AG04449 (cell line): ENCODE results near the gene HTT.

ENCODE experiments used
- CTCF ChIA-PET: fragments of 350-600 bp; formaldehyde crosslinking; extraction: SDS; loops from one replicate; lab custom pipeline; 2021; ENCODE audit warnings: antibody characterized with exemption; lab: Yijun Ruan, JAX
- POLR2A ChIA-PET: fragments of 400-600, 350-600 bp; formaldehyde crosslinking; extraction: SDS; loops from one replicate; lab custom pipeline; 2020; ENCODE audit warnings: antibody characterized with exemption, inconsistent platforms; lab: Yijun Ruan, JAX
- DNase-seq: peaks from one replicate; pipeline ENCODE4 v3.0.0-alpha.2; 2010; ENCODE audit warnings: low read depth, low spot score
- H3K4me3 ChIP-seq: 2 replicates; pipeline ENCODE4 v1.5.1; 2011; ENCODE audit warnings: low read depth, mild to moderate bottlenecking, control low read depth, low read length
- CTCF ChIP-seq: IDR thresholded peaks from one replicate; pipeline ENCODE4 v1.5.1; 2011; ENCODE audit warnings: mild to moderate bottlenecking, moderate library complexity, low read length, control low read depth, inconsistent platforms; ENCODE audit not compliant: insufficient read depth; ENCODE audit errors: missing control alignments

The HTT gene

DNA sequence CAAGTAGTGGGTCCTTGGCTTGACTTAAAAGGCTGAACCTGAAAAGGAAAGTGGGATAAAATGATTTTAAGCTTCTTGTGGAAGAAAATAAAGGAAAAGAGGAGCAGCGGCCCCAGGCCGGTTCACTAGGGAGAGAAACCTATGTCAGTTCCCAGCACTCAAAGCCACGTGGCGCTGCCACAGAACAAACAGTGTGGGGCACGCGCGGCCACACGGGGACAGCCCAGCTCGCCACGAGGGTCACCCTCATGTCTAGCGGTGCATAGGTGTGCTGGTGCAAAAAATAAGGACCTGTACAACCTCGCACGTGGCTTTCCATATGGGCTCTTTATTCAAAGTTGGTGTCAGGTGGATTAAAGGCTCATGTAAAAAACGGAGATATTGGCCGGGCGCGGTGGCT is 191.6 kb downstream of the HTT start:
- H3K4me3 ChIP-seq, result no peak overlapping the region
- ChIA-PET CTCF (no interaction called here), POLR2A (no interaction called here)
- no peak for DNase-seq
- TF ChIP-seq CTCF, result no peak

GRCh38 chr4:3267576-3268394 is 193.3 kb downstream of the HTT start:
- H3K4me3 ChIP-seq, result no peak overlapping the region
- TF ChIP-seq CTCF, result no peak
- CTCF ChIA-PET, result no interaction called here
- DNase-seq, result no peak
- POLR2A ChIA-PET, result no interaction called here

DNA sequence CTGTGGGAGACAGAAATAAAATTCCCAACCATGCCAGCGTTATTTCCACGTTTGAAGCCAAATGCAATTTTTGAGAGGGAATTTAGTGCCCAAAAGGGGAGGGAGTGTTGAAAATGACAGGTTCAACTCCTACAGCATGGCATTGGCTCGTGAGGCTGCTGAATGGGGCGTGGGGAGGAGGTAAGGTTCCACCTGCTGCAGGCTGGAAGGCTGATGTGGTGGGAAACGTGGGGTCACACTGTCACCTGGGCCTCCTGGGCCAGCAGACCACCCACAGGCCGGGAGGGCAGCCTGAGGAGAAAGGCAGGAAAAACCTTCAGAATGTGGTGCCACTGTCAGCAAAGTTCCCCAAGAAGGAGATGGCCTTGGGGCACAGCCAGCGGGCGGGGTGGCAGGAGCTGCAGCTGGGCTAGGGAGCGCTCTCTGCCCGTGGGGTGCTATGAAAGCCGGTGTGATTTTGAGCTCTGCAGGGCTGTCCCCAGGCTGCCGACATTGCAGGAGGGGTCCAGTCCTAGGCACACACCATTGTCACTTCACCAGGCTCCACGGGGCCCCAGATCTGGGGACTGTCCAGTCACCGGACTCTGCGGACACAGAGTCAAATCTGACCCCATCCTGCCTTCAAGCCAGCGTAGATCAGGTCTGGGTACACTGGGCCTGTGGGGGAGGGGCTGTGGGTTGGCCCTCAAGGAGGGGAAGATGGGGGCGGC is 194.1 kb downstream of the HTT start:
- no peak overlapping the region for H3K4me3 ChIP-seq
- DNase-seq, result no peak
- POLR2A ChIA-PET, result no interaction called here
- CTCF ChIA-PET, result no interaction called here
- TF ChIP-seq CTCF, result no peak

DNA sequence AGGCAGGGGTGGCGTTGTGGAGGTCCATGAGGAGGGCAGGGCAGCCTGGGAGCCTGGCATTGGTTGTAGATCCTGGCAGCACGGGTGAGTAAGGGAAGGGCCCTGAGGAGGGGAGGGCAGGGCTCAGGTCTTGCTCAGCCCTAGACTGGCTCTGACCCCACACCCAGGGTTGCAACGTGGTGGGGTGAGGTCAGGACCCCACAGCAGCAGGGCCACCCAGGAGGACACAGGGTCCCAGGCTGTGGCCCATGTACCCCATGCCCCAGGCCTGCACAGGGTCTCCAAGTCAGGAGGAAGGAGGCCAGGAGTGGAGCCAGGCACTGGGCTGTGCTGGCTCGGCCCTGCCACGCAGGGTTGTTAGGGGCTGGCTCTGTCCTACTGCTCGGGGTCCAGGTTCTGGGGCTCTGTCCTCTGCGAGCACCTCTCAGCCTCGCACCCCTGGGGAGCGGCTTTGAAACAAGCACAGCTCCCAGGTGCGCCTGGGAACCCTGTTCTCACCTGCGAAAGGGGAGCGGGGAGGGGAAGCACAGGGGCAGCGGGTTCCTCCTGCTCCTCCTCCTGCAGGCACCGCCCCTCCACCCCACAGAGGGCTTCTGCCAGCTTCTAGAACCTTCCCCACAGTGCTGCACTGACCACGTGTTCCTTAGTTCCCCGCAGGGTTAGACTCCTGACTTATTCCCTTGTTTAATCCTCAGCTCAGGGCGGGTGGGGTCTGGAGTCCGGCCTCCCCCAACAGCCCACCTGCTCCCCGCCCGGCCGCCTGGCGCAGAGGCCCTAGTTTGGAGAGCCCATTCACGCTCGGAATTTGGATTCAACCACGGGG is 194.8 kb downstream of the HTT start:
- no peak overlapping the region for H3K4me3 ChIP-seq
- ChIA-PET POLR2A (no interaction called here), CTCF (no interaction called here)
- TF ChIP-seq CTCF, result no peak
- no peak for DNase-seq

GRCh38 chr4:3269991-3270611 is 195.6 kb downstream of the HTT start:
- POLR2A ChIA-PET, result no interaction called here
- CTCF ChIA-PET, result no interaction called here
- H3K4me3 ChIP-seq, result no peak overlapping the region
- TF ChIP-seq CTCF, result no peak
- DNase-seq, result no peak
